Measurements from ENCODE around the gene ZFP36. TPM values are rescaled to one million over a fixed set of nuclear protein-coding genes. Genes with fewer than 3 reads are reported as not detected.
A peak's percentile ranks its signal among the peaks of the same experiment; 100 is the strongest.

ZFP36 gene
- total RNA-seq, 2 donors from 2014 or later, result 96.5 to 170 TPM

DNA sequence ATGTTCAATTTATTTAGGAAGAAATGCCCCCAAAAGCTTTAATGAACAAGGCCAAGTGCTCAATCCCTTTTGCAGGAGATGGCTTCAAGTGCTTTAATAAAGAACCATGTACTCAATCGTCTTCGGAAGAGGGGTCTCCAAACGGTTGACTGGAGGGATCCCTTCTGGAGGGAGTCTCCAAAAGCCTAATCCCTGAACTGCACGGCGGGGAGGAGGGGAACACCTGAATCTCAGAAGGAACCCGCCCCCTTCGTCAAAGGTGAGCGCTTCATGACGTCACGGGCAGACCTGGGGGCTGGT, 16.2 kb upstream of the ZFP36 start:
- intact Hi-C loops (cut with DNase I), result loop anchor here (2.0 kb wide), 1 partner anchor 48 kb away; the partner anchor contains the start of gene SAMD4B
- Histone ChIP-seq H3K4me3 (peak overlapping the region; percentile 76 to 89), H3K27me3 (replicated peaks; ENCODE audit: insufficient read depth) (no peaks in the 10 kb centered on the region), H3K9me3 (no peaks in the 10 kb centered on the region), H3K36me3 (peaks cover 0 to 29% of the 10 kb centered on the region in 2 donors), H3K27ac (peak overlapping the region; percentile 98 to 99), H3K4me1 (replicated peaks) (peaks cover 8% of the 10 kb centered on the region)
- WGBS, result 0% methylated on average over 10 of the region's 10 CpGs
- TF ChIP-seq, protein P1, sequence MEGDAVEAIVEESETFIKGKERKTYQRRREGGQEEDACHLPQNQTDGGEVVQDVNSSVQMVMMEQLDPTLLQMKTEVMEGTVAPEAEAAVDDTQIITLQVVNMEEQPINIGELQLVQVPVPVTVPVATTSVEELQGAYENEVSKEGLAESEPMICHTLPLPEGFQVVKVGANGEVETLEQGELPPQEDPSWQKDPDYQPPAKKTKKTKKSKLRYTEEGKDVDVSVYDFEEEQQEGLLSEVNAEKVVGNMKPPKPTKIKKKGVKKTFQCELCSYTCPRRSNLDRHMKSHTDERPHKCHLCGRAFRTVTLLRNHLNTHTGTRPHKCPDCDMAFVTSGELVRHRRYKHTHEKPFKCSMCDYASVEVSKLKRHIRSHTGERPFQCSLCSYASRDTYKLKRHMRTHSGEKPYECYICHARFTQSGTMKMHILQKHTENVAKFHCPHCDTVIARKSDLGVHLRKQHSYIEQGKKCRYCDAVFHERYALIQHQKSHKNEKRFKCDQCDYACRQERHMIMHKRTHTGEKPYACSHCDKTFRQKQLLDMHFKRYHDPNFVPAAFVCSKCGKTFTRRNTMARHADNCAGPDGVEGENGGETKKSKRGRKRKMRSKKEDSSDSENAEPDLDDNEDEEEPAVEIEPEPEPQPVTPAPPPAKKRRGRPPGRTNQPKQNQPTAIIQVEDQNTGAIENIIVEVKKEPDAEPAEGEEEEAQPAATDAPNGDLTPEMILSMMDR (IDR thresholded peaks at IDR 0.05), result no peak
- TF ChIP-seq POLR2AphosphoS5 (IDR thresholded peaks at IDR 0.05) (no peak), POLR2A (IDR thresholded peaks at IDR 0.05) (no peak)
- peak; percentile 75 for DNase-seq (ENCODE audit: low spot score)

DNA sequence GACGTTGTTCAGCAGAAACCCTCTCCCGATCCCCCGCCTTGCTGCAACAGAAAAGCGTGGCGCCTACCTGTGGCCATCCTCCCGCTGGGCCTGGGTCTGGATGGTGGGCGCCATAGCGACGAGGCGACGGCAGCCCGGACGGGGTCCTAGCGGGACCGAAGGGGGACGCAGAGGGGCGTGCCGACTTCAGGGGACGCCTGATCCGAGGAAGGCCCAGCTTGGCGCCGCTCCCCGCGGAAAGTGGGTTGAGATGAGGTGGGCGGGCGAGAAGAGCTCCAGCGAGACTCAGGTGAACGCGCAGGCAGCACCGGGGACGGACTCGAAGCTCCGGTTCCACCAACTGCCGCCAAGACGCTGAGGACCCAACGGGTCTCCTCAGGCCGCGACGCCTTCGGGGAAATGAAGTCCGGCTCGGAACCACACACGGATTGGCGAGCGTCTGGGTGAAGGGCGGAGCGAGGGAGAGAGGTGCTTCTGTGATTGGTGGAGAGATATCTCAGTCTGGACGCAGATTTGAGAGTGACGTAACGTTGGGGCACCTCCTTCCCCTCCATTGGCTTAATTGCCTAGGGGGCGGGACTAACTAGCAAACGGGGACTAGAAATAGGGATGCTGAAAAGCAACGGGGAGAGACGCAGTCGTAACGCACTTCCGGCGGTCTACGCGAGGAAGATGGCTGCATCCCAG, 15.8 kb upstream of the ZFP36 start, which contains the start of the genes MED29 and PAF1:
Gene MED29, plus strand, starts transcription at position 628 of the 687 bp plus-strand sequence. Its CDS starts 45 bp downstream, at position 673.
Gene PAF1, minus strand, starts transcription at position 356 of the 687 bp plus-strand sequence. Its CDS starts 242 bp downstream, at position 114.
- H3K27me3 ChIP-seq (replicated peaks; ENCODE audit: insufficient read depth), result no peaks in the 10 kb centered on the region
- intact Hi-C loops (cut with DNase I), result loop anchor here (2.0 kb wide), 1 partner anchor 48 kb away; the partner anchor contains the start of gene SAMD4B
- peaks cover 0 to 28% of the 10 kb centered on the region in 2 donors for H3K36me3 ChIP-seq
- DNase-seq (ENCODE audit: low spot score), result peak; percentile 99
- TF ChIP-seq POLR2AphosphoS5 (IDR thresholded peaks at IDR 0.05), result peak; percentile 99
- peak; percentile 86 for TF ChIP-seq POLR2A (IDR thresholded peaks at IDR 0.05)
- TF ChIP-seq, protein P1 (IDR thresholded peaks at IDR 0.05), result peak in 2 of 4 experiments; percentile 8 to 29
- H3K4me1 ChIP-seq (replicated peaks), result peaks cover 8% of the 10 kb centered on the region
- H3K27ac ChIP-seq, result peak within 1 kb of the TSS; percentile 98 to 99
- no peaks in the 10 kb centered on the region for H3K9me3 ChIP-seq
- H3K4me3 ChIP-seq, result peak within 1 kb of the TSS; percentile 76 to 89
- under 1% methylated on average over 60 of the region's 60 CpGs for WGBS

DNA sequence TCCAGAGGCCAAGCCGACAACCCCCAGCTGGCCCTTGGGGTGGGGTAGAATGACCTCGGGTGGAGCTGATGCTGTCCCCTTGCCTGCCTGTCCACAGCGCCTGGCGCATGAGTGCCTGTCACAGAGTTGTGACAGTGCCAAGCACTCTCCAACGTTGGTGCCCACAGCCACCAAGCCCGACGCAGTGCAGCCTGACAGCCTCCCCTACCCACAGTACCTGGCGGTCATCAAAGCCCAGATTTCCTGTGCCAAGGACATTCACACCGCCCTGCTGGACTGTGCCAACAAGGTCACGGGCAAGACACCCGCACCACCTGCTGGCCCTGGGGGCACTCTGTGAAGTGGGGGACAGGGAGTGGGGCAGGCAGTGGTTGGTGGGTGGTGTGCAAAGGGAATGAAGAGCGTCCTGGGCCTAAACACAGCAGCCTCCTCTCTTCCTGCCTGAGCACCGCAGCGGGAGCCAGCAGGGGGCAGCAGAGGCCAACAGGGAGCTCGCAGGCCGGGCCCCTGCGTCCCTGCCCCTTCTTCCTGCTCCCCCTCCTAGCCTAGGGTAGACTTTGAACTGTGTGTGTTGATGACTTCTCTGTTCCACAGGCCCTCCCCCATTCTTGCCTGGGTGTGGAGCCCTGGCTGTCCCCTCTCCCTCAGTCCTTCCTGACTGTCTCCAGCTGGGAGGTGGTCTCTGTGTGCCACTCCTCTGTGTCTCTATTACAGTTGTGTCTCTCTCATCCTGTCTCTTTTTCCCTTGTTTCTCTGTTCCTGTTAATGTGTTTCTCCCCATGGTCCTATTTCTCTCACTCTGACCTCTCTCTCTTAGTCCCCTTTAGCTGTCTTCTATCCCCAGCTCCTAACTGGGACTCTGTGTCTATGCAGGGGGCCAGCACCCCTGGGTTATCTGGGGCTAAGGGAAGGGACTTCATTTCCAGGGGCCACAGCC, 9.0 kb upstream of the ZFP36 start:
- peaks cover 5% of the 10 kb centered on the region for H3K4me1 ChIP-seq (replicated peaks)
- H3K9me3 ChIP-seq, result no peaks in the 10 kb centered on the region

DNA sequence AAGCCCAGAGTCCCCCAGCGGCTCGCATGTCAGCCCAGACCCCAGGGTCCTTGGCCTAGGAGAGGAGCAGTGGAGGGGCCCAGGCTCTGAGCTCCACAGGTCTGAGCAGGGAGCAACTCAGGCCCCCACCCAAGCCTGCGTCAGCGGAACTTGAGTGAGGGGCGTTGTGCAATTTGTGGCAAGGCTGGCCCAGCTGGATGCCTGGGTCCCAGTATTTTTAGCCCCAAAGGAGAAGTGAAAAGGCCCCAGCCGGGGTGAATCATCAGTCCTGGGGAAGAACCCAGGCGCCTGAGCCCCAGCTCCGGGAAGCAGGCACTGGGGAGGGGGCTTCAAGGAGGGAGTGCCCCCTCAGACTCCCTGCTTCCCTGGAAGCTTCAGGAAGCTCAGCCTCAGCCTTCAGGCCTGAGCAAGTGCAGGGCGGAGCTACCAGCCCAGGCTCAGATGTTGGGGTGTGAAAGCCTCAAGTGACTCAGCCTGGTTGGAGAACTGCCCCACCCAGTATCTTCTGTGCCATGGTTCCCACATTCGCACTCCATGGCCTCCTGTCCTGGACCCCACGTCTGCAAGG, 8.3 kb upstream of the ZFP36 start:
- Histone ChIP-seq H3K36me3 (peaks cover 0 to 7% of the 10 kb centered on the region in 2 donors), H3K27ac (peak overlapping the region; percentile 67 to 83), H3K4me1 (replicated peaks) (peaks cover 5% of the 10 kb centered on the region), H3K27me3 (replicated peaks; ENCODE audit: insufficient read depth) (no peaks in the 10 kb centered on the region), H3K4me3 (no peak overlapping the region), H3K9me3 (no peaks in the 10 kb centered on the region)
- peak; percentile 15 for TF ChIP-seq POLR2A (IDR thresholded peaks at IDR 0.05)
- TF ChIP-seq, protein P1 (IDR thresholded peaks at IDR 0.05), result no peak
- peak; percentile 19 for TF ChIP-seq POLR2AphosphoS5 (IDR thresholded peaks at IDR 0.05)
- intact Hi-C loops (cut with DNase I), result loop anchor here (1.0 to 5.0 kb wide), 2 partner anchors 13 to 134 kb away; partner anchors contain the start of gene EID2B
- no peak for DNase-seq (ENCODE audit: low spot score)
- WGBS, result 68% methylated on average over 11 of the region's 11 CpGs

More for the DNA sequence above, 9.0 kb upstream of the ZFP36 start:
- Histone ChIP-seq H3K27ac (peak overlapping the region; percentile 67 to 83), H3K4me3 (no peak overlapping the region), H3K36me3 (peaks cover 0 to 7% of the 10 kb centered on the region in 2 donors), H3K27me3 (replicated peaks; ENCODE audit: insufficient read depth) (no peaks in the 10 kb centered on the region)
- intact Hi-C loops (cut with DNase I), result loop anchor here (1.0 to 5.0 kb wide), 2 partner anchors 14 to 135 kb away; partner anchors contain the start of gene EID2B
- TF ChIP-seq, protein P1 (IDR thresholded peaks at IDR 0.05), result peak; percentile 84 to 99 (median 99)
- TF ChIP-seq POLR2A (IDR thresholded peaks at IDR 0.05) (no peak), POLR2AphosphoS5 (IDR thresholded peaks at IDR 0.05) (peak; percentile 84)
- DNase-seq (ENCODE audit: low spot score), result peak; percentile 85
- 32% methylated on average over 17 of the region's 17 CpGs for WGBS

Data from prostate gland (tissue), 2 donors.